K562 (cell line): Measurements from ENCODE around the gene AHNAK.

Experiments
- BRD4 ChIP-seq: fragments of 200-600 bp; sonication (generic); IDR thresholded peaks from 2 replicates; pipeline ENCODE4 v1.6.1; 2017; ENCODE audit warnings: inconsistent platforms
- CTCF ChIP-seq, 3 experiments: IDR thresholded peaks in 2 of 3; conservative IDR thresholded peaks in 1 of 3; 2 replicates each; pipeline ENCODE4 v1.5.1; 2011 to 2012; ENCODE audit warnings: low read length in 3 of 3, mild to moderate bottlenecking in 3 of 3, control low read depth in 2 of 3, improper control_type of control experiment in 1 of 3, inconsistent platforms in 1 of 3, low read depth in 1 of 3, mixed read lengths in 1 of 3, moderate library complexity in 1 of 3; ENCODE audit not compliant: insufficient read depth in 2 of 3
- FOXK2 ChIP-seq, 2 experiments: fragments of 450-650 bp; IDR thresholded peaks in 1 of 2; conservative IDR thresholded peaks in 1 of 2; 2 replicates each; pipeline ENCODE4 v1.6.1; 2016; ENCODE audit warnings: low read depth in 2 of 2, mild to moderate bottlenecking in 1 of 2
- MCM5 ChIP-seq: fragments of 450-650 bp; IDR thresholded peaks from 2 replicates; pipeline ENCODE4 v1.6.1; 2016; ENCODE audit warnings: low read depth
- NCOA6 ChIP-seq: fragments of 450-650 bp; IDR thresholded peaks from 2 replicates; pipeline ENCODE4 v1.6.1; 2017; ENCODE audit warnings: mild to moderate bottlenecking
- NR3C1 ChIP-seq: sonication (generic); formaldehyde crosslinking; IDR thresholded peaks from 2 replicates; pipeline ENCODE4 v1.8.1; 2022; ENCODE audit warnings: missing genetic modification reagents
- RBBP5 ChIP-seq: fragments of 200-600 bp; sonication (generic); IDR thresholded peaks from 2 replicates; pipeline ENCODE4 v1.6.1; 2012; ENCODE audit warnings: borderline replicate concordance, mild to moderate bottlenecking, low read length, control low read depth, inconsistent platforms; ENCODE audit not compliant: insufficient read depth, poor library complexity, severe bottlenecking
- SETDB1 ChIP-seq: IDR thresholded peaks from one replicate; pipeline ENCODE4 v1.6.1; 2012; ENCODE audit warnings: low read length, control low read depth, inconsistent platforms
- ZNF316 ChIP-seq: fragments of 450-650 bp; IDR thresholded peaks from 2 replicates; pipeline ENCODE4 v1.6.1; 2016
- TF ChIP-seq, protein P1 (sequence below): fragments of 450-650 bp; formaldehyde crosslinking; IDR thresholded peaks from 2 replicates; pipeline ENCODE4 v1.4.0; 2022; ENCODE audit warnings: mild to moderate bottlenecking, moderate library complexity

DNA sequence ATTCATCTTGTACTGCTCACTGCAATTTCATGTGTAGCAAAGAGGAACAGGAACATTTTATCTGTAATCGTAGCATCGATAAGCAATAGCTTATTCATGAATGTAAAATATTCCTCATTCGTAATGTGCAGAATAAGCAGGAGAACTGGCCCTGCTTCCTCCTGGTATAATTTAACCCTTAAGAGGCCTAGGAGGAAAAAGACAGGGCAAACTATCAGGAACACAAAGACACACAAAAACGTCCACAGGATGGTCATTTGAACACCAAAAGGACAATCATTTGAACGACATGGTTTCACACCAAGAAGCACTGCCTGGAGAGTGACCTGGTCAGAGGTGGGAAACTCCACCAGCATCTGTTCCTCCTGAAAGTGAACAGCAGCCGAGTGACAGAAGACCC, 63.9 kb downstream of the AHNAK start:
- TF ChIP-seq MCM5 (no peak), RBBP5 (no peak), BRD4 (no peak), NCOA6 (no peak), CTCF (IDR thresholded peaks at IDR 0.05 in 2 of 3, conservative IDR thresholded peaks at IDR 0.05 in 1 of 3; ENCODE audit: insufficient read depth in 2 of 3, low read depth in 1 of 3, low read length in 3 of 3) (no peak), FOXK2 (conservative IDR thresholded peaks at IDR 0.05 in 1 of 2, IDR thresholded peaks at IDR 0.05 in 1 of 2; ENCODE audit: low read depth in 2 of 2) (no peak), NR3C1 (CRISPR knock-in tag) (no peak), ZNF316 (no peak), SETDB1 (no peak)
- TF ChIP-seq, protein P1, sequence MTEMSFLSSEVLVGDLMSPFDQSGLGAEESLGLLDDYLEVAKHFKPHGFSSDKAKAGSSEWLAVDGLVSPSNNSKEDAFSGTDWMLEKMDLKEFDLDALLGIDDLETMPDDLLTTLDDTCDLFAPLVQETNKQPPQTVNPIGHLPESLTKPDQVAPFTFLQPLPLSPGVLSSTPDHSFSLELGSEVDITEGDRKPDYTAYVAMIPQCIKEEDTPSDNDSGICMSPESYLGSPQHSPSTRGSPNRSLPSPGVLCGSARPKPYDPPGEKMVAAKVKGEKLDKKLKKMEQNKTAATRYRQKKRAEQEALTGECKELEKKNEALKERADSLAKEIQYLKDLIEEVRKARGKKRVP (CRISPR knock-in tag), result no peak
